NOMO-1 treated with dmso at 0.1 percent for 144 hours (cell line): ENCODE data around the gene KRTAP5-5.
"Not testable (repeated sequence)": the region's sequence is repeated elsewhere in the genome, so short reads cannot be mapped to it uniquely, and the experiment has no call there.

ENCODE experiments used
- DNase-seq: peaks from one replicate; lab custom pipeline; 2025; ENCODE audit not compliant: unreplicated experiment; lab: John Stamatoyannopoulos, UW

The KRTAP5-5 gene

DNA sequence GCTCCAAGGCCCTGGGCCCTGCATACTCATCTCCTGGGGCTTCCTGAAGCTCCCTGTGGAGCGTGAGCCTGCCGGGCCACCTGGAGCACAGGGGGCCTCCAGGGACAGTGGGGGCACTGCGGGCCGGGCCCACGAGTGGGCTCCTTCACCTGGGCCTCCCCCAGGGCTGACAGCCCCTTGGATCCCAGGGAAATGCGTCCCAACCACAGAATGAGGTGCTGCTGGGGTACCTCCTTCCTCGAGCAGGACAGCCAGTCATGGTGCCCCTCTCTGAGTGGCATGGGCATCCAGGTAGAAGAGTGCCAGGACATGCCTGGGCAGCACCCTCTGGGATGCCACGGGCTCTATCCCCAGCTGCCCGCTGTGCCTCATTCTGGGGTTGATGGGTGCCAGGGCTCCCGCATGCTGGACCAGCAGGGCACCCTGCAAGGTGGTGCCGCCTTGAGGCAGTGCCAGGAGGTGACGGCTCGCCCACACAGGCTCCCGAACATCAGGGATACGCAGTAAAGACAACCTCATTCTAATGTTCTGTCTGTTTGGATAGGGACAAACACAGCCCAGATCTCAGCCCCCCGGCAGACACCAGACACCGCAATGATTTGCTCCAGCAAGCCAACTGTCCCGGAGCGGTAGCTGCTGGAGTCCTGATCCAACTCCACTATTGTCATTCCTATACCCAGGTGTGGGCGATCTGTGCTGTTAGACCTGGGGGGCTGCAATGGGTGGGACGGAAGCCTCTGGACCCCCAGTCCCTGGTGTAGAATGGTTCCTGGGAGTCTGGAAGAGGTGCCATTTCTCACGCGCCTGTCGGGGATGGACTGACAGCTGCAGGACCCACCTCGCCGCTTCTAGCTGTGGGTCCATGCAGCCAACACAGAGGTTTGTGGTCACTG lies 25.8 kb downstream of the KRTAP5-5 start:
- DNase-seq = no peak

DNA sequence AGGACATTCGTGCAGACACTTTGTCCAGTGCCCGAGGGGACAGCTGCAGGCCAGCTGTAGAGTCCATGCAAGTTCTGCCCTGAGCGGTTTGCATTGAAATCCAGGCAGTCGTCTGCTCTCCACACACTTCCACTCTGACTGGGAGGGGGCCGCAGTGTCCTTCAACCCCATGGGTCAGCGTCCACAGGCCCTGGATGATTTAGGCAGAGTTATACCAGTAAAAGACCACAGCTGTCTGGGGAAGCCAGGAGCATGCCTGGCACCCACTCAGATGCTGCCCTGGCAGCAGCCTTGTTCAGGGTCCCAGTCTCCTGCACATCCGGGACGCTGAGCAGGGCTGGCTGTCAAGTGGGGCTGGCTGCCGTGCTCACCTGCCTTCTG lies 26.5 kb downstream of the KRTAP5-5 start:
- no peak for DNase-seq

GRCh38 chr11:1656670-1657069 lies 27.1 kb downstream of the KRTAP5-5 start:
- DNase-seq = no peak

GRCh38 chr11:1659506-1659905 lies 29.9 kb downstream of the KRTAP5-5 start:
- no peak for DNase-seq

- no peak for DNase-seq
Observed at GRCh38 chr11:1660111-1660867, 30.7 kb downstream of the KRTAP5-5 start.

DNA sequence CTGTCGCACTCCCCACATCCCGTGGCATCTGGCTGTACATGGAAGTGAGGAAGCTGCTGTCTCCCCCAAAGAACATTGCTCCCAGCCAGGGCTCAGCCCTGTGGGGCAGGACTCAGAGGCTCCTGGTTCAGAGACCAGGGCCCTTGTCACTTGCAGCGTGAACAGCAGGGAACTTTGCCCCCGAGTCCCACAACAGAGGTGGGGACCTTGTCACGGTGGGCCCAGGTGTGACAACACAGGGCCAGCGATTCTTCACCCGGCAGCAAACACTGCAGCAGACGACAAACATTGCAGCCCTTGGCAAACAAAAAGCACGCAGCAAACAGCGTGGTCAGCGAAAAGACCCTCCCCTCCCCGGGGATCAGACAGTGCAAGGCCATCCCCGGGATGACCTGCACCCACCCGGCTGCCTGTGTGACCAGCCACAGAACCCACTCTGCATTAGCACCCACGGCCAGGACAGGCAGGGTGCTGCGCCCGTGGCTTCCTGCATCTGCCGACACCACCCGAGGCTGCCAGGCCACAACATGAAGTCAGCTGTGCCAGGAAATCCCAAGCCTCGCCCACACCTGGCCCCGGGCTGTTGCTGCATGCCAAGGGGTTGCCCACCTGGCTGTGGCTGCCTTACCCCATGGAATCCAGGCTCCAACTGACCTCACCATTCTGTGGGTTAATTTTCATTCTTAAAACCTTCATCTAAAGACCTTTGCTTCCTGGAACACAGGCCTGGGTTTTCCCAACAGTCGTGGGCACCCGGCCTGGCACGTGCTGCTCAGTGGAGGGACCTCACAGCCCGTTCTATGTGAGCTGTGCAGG lies 32.1 kb downstream of the KRTAP5-5 start:
- DNase-seq = not testable (repeated sequence)

DNA sequence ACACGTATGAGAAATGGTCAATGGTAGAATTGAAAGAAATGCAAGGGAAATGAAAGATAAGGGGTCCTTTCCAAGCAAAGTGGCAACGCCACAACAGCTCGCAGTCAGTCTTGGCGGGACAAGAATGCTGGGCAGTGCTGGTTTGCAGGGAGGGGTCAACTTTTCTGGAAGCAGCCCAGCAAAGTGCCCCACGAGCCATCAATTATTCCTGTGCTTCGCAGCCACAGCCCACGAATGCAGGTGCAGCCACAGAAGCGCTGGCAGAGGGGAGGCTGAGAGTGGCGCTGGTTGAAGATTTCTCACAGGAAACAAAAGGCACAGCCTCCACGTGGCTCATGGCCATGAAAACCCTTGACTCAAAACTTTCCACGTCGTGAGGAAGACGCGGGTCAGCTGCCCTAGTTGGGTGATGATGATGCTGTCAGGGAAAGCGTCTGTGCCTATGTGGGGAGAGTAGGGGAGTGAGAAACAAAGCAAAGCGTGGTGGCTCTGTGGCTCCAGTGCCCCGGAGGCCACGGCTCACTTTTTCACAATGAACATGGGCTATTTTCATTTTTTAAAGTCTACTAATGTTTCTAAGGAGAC lies 33.2 kb downstream of the KRTAP5-5 start:
- DNase-seq = not testable (repeated sequence)

GRCh38 chr11:1665313-1665712 lies 35.7 kb downstream of the KRTAP5-5 start:
- DNase-seq = no peak

- DNase-seq = no peak
Observed at GRCh38 chr11:1667121-1667850, 37.7 kb downstream of the KRTAP5-5 start.

DNA sequence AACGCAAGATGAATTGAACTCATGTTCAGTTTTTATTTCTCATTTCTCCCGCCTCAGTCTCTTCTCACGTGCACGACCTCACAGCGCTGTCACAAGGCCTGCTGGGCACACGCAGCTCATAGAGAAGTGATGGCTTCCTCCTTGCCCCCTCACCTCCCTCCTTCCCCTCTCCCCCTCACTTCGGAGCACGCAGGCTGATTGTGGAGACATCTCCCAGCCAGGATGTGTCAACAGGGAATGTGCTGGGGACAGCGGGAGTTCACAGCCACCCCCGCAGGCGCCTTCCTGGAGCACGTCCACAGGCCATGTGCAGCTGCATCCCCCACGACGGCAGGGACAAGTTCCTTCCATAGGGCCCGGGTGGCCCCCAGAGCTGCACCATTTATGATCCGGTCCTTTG lies 38.3 kb downstream of the KRTAP5-5 start:
- DNase-seq = no peak

DNA sequence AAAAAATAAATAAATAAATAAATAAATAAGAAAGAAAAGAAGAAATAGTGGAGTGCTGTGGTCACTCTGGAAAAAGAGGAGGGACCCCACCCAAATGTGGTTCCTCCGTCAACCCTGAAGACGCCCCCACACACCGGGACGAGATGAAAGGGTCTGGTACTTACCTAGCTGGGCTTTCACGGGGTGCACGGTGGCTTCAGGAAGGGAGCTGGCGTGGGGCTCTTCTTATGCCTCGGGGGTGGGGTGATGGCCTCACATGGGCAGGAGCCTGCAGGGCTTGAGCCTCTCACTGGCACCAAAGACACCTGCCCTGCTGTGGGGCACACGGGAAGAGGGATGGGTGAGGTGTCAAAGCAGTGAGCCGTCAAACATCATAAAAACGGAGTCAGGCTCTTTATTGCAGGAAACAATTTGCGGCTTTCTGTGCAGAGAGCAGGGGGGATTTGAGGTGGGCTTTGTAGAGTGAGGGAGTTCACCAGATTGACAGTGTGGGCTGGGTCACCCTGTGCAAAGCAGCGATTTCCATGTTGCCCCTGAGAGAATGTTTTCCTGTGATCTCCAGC lies 39.4 kb downstream of the KRTAP5-5 start:
- DNase-seq = no peak

GRCh38 chr11:1669546-1670218 lies 40.1 kb downstream of the KRTAP5-5 start:
- no peak for DNase-seq

GRCh38 chr11:1670457-1670856 lies 40.9 kb downstream of the KRTAP5-5 start:
- not testable (repeated sequence) for DNase-seq

- DNase-seq = no peak
Observed at GRCh38 chr11:1670905-1671371, 41.4 kb downstream of the KRTAP5-5 start.

DNA sequence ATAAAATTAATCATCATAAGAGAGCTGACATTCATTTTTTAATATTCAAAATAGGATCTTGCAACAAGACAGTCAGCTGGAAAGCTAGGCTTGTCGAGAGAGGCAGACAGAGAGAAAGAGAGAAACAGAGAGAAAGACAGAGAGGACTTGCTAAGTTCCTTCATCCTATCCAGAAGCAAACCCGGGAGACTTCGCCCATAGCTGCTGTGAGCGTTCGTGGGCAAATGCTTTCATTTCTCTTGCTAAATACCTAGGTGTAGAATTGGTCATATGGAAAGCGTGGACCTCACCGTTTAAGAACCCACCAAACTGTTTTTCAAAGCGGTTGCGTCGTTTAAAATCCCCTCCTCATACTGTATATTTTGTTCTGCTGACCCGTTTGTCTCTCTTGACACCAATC lies 42.1 kb downstream of the KRTAP5-5 start:
- DNase-seq = no peak

- no peak for DNase-seq
Observed at GRCh38 chr11:1672613-1673350, 43.2 kb downstream of the KRTAP5-5 start.

- no peak for DNase-seq
Observed at GRCh38 chr11:1673446-1674172, 44.0 kb downstream of the KRTAP5-5 start.
